Bronchial epithelial cell (primary cell): Measurements from ENCODE around the gene TBX2. TPM values are rescaled to one million over a fixed set of nuclear protein-coding genes. Genes with fewer than 3 reads are reported as not detected.
A peak's percentile ranks its signal among the peaks of the same experiment; 100 is the strongest.

Source experiments
- DNase-seq: peaks from one replicate; pipeline ENCODE4 v3.0.0-alpha.2; 2010; ENCODE audit warnings: low read depth
- FAIRE-seq: peaks from 2 replicates; lab custom pipeline; 2011; peaks lifted over from hg19 to GRCh38; lab: Jason Lieb, UNC
- H3K27me3 ChIP-seq: 2 replicates; pipeline ENCODE4 v1.5.1; 2011; ENCODE audit warnings: low read length; ENCODE audit not compliant: control insufficient read depth, insufficient read depth
- H3K36me3 ChIP-seq: 2 replicates; pipeline ENCODE4 v1.5.1; 2011; ENCODE audit warnings: low read length; ENCODE audit not compliant: control insufficient read depth, insufficient read depth
- H3K4me3 ChIP-seq: 2 replicates; pipeline ENCODE4 v1.5.1; 2011; ENCODE audit warnings: mild to moderate bottlenecking, low read depth, low read length, control low read depth
- total RNA-seq: library from RNA; depleted of rRNA; stranded (reverse); fragments of >200 nt; gene quantifications from 2 replicates; pipeline ENCODE4 v1.2.1, GENCODE V29; 2014
- TF ChIP-seq, protein P1 (sequence below): IDR thresholded peaks from 2 replicates; pipeline ENCODE4 v1.5.1; 2011; ENCODE audit warnings: mild to moderate bottlenecking, moderate library complexity, low read length, control low read depth, inconsistent platforms; ENCODE audit not compliant: insufficient read depth, severe bottlenecking

Gene TBX2
- total RNA-seq, 1 donor from 2014 or later, result 0.26 TPM

DNA sequence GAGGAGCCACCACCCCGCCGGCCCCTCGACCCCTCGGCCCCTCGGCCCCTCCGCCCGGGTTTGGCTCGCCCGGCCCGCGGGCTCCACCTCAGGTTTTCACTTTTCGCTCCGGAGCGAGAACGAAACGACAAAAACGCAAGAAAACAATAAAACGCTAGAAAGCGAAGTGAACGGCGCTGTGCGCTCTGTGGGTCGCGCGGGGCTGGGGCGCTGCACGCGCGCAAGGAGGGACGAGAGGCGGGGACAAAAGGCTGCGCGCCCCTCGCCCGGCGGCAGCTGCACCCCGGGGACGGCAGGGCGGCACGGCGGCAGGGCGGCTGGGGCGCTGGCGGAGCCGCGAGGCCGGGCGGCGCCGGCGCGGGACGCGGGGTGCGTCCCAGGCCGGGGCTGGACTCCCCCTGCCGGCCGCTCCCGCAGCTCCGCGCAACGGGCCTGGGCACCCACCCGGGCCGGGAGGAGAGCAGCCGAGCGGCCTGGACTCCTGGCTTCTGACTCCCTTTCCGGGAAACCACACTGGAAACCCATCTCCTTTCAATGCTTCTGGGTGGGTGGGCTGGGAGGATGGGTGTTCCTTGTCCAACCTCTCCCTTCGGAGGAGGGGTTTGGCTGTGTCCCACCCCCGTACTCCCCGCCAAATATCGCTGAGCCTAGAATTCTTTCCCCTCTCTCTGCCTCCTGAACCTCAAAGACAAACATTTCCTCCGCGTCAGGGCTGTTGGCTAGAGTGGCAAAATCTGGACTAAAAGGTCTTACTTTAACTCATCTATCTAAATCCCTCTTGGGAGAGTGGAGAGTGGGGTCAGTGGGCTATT, 9.9 kb downstream of the TBX2 start:
- Histone ChIP-seq H3K27me3 (peaks cover 30% of the 10 kb centered on the region), H3K36me3 (no peaks in the 10 kb centered on the region), H3K4me3 (peak overlapping the region; percentile 40)
- DNase-seq, result no peak
- TF ChIP-seq, protein P1, sequence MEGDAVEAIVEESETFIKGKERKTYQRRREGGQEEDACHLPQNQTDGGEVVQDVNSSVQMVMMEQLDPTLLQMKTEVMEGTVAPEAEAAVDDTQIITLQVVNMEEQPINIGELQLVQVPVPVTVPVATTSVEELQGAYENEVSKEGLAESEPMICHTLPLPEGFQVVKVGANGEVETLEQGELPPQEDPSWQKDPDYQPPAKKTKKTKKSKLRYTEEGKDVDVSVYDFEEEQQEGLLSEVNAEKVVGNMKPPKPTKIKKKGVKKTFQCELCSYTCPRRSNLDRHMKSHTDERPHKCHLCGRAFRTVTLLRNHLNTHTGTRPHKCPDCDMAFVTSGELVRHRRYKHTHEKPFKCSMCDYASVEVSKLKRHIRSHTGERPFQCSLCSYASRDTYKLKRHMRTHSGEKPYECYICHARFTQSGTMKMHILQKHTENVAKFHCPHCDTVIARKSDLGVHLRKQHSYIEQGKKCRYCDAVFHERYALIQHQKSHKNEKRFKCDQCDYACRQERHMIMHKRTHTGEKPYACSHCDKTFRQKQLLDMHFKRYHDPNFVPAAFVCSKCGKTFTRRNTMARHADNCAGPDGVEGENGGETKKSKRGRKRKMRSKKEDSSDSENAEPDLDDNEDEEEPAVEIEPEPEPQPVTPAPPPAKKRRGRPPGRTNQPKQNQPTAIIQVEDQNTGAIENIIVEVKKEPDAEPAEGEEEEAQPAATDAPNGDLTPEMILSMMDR, result peak; percentile 60
- FAIRE-seq, result no peak

GRCh38 chr17:61410141-61411010, 10.7 kb downstream of the TBX2 start:
- FAIRE-seq, result no peak
- no peak for DNase-seq
- TF ChIP-seq, protein P1, result peak; percentile 48
- Histone ChIP-seq H3K4me3 (no peak overlapping the region), H3K36me3 (no peaks in the 10 kb centered on the region), H3K27me3 (peaks cover 23% of the 10 kb centered on the region)

DNA sequence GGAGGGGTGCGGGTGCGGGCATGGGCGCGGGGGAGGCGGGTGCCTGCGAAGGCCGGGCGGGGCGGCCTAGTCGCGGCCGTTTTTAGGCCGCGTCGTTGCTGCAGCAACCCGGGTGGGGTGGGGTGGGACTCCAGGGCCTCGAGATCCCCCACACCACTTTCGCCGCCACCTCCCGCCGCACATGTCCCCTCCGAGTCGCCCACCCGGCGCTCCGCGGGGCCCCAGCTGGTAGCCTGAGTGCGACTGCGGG, 11.3 kb downstream of the TBX2 start:
- FAIRE-seq, result no peak
- no peak for DNase-seq
- H3K36me3 ChIP-seq, result no peaks in the 10 kb centered on the region
- TF ChIP-seq, protein P1, result no peak
- H3K27me3 ChIP-seq, result peaks cover 19% of the 10 kb centered on the region
- H3K4me3 ChIP-seq, result peak overlapping the region; percentile 51

- TF ChIP-seq, protein P1, result peak; percentile 10
- Histone ChIP-seq H3K36me3 (no peaks in the 10 kb centered on the region), H3K4me3 (peak overlapping the region; percentile 51), H3K27me3 (peaks cover 17% of the 10 kb centered on the region)
- peak; percentile 10 for DNase-seq
- FAIRE-seq, result no peak
Observed at GRCh38 chr17:61411261-61412142, 11.9 kb downstream of the TBX2 start.

DNA sequence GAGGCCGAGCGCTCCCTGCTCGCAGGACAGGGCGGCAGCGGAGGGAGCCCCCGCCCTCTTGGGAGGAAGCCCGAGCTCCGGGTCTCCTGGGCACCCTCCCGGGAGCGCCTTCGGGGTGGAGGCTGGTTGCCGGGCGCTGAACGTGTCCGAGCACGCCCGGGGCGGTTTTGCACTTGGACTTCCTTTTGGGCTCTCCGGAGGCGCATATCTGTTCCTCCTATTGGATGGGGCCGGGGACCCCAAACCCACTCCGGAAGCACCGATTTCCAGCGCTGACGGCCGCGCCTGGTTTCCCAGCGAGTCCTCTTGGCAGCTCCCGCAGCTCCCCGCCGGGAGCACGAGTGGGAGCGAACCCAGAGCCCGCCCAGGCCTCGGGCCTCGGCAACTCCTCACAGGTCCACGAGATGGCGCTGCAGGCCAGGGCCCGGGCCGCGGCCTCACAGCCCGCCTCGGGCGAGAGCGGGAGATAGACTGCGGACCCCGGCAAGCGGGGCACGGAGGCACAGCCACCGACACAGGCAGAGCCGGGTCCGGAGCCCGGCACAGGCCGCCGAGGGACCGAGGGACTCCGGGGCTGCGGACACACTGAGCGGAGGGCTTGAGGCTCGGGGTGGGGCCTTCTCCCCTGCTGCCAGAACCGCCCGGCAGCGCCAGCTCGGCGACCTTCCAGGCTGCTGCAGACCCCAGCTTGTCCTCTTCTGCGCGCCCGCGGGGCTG, 12.7 kb downstream of the TBX2 start:
- peak overlapping the region; percentile 51 for H3K4me3 ChIP-seq
- DNase-seq (peak; percentile 44), FAIRE-seq (no peak)
- no peaks in the 10 kb centered on the region for H3K36me3 ChIP-seq
- TF ChIP-seq, protein P1, result peak; percentile 97
- peaks cover 13% of the 10 kb centered on the region for H3K27me3 ChIP-seq
